ENCODE data around the gene ADAP1. TPM values are rescaled to one million over a fixed set of nuclear protein-coding genes. Genes with fewer than 3 reads are reported as not detected.

ADAP1 gene
- total RNA-seq, 2 donors from 2014 or later = 24.5 to 24.6 TPM

- Histone ChIP-seq H3K36me3 (no peaks in the 10 kb centered on the region), H3K4me3 (no peak overlapping the region), H3K27ac (no peak overlapping the region), H3K4me1 (ENCODE audit: control insufficient read depth in 1 of 2, low read depth in 2 of 2) (no peaks in the 10 kb centered on the region), H3K9me3 (no peaks in the 10 kb centered on the region), H3K27me3 (replicated peaks; ENCODE audit: insufficient read depth) (no peaks in the 10 kb centered on the region)
- DNase-seq (ENCODE audit: low spot score) = no peak
- no peak for TF ChIP-seq CTCF (IDR thresholded peaks at IDR 0.05)
- no peak for ATAC-seq (ENCODE audit: insufficient number of reproducible peaks, low FRiP score, low read depth)
Observed at GRCh38 chr7:917255-918117, 37.0 kb downstream of the ADAP1 start.

GRCh38 chr7:916291-916941, 38.1 kb downstream of the ADAP1 start:
- no peak overlapping the region for H3K27ac ChIP-seq
- DNase-seq (ENCODE audit: low spot score) = no peak
- no peak for ATAC-seq (ENCODE audit: insufficient number of reproducible peaks, low FRiP score, low read depth)

GRCh38 chr7:915291-916218, 38.9 kb downstream of the ADAP1 start:
- Histone ChIP-seq H3K9me3 (no peaks in the 10 kb centered on the region), H3K27me3 (replicated peaks; ENCODE audit: insufficient read depth) (no peaks in the 10 kb centered on the region), H3K27ac (no peak overlapping the region), H3K4me1 (ENCODE audit: control insufficient read depth in 1 of 2, low read depth in 2 of 2) (no peaks in the 10 kb centered on the region), H3K36me3 (no peaks in the 10 kb centered on the region), H3K4me3 (no peak overlapping the region)
- no peak for ATAC-seq (ENCODE audit: insufficient number of reproducible peaks, low FRiP score, low read depth)
- no peak for TF ChIP-seq CTCF (IDR thresholded peaks at IDR 0.05)
- no peak for DNase-seq (ENCODE audit: low spot score)

More at GRCh38 chr7:916291-916941, 38.1 kb downstream of the ADAP1 start:
- no peak overlapping the region for H3K4me3 ChIP-seq
- H3K9me3 ChIP-seq = no peaks in the 10 kb centered on the region
- no peaks in the 10 kb centered on the region for H3K36me3 ChIP-seq
- TF ChIP-seq CTCF (IDR thresholded peaks at IDR 0.05) = no peak
- H3K27me3 ChIP-seq (replicated peaks; ENCODE audit: insufficient read depth) = no peaks in the 10 kb centered on the region
- no peaks in the 10 kb centered on the region for H3K4me1 ChIP-seq (ENCODE audit: control insufficient read depth in 1 of 2, low read depth in 2 of 2)

GRCh38 chr7:914521-915194, 39.8 kb downstream of the ADAP1 start:
- Histone ChIP-seq H3K27ac (no peak overlapping the region), H3K27me3 (replicated peaks; ENCODE audit: insufficient read depth) (no peaks in the 10 kb centered on the region), H3K9me3 (no peaks in the 10 kb centered on the region), H3K36me3 (no peaks in the 10 kb centered on the region), H3K4me1 (ENCODE audit: control insufficient read depth in 1 of 2, low read depth in 2 of 2) (peaks cover 0 to 3% of the 10 kb centered on the region in 2 donors), H3K4me3 (no peak overlapping the region)
- ATAC-seq (ENCODE audit: insufficient number of reproducible peaks, low FRiP score, low read depth) = no peak
- no peak for DNase-seq (ENCODE audit: low spot score)
- no peak for TF ChIP-seq CTCF (IDR thresholded peaks at IDR 0.05)

All from thoracic aorta (tissue), 2 donors.